Measurements from ENCODE around the gene PRRT1B. TPM values are rescaled to one million over a fixed set of nuclear protein-coding genes. Genes with fewer than 3 reads are reported as not detected.

The PRRT1B gene
- total RNA-seq, 1 donor = not detected

DNA sequence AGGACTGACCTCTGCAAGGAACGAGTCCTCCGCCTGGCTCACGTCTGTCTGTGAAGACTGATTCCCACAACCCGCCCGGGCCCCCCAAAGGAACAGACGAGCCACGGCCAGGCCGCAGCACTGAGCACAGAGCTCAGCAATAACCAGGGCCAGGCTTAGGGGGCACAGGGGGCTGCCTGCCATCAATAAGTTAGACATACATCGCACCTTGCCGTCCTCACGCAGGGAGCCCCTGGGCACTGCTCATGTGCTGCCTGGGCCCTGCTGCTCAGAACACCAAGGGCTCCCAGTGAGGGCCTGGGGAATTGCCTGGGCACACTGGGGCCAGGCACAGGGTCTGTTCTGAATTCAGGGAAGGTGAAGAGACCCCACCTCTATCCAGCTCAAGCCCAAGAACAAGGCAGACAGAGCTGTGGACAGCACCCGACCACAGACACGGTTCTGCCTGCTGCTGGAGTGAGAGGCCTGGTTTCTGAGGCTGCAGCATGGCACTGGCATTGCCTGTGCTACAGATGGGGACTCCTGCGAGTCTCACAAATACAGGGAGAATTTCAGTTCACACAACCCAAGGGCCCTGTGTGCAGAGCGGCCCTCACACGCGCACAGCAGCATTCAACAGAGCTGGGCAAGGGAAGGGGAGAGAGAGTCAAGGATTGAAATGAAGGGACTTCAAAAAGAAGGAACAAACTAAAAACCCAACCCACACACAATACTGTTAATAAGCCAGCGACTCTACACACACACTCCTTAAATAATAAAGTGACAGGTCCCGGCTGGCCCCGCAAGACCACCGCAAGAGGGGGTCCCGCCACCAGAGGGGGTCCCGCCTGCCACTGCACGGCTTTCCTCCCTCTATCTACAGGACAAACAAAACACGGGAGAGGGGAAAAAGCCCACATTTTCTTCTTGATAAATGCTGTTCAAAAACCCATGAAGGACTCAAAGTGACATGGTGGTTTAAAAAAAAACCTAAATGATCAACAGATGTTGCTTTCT lies 32.0 kb downstream of the PRRT1B start:
- no peak overlapping the region for H3K4me3 ChIP-seq (ENCODE audit: low read depth, low read length)
- TF ChIP-seq, protein P1, sequence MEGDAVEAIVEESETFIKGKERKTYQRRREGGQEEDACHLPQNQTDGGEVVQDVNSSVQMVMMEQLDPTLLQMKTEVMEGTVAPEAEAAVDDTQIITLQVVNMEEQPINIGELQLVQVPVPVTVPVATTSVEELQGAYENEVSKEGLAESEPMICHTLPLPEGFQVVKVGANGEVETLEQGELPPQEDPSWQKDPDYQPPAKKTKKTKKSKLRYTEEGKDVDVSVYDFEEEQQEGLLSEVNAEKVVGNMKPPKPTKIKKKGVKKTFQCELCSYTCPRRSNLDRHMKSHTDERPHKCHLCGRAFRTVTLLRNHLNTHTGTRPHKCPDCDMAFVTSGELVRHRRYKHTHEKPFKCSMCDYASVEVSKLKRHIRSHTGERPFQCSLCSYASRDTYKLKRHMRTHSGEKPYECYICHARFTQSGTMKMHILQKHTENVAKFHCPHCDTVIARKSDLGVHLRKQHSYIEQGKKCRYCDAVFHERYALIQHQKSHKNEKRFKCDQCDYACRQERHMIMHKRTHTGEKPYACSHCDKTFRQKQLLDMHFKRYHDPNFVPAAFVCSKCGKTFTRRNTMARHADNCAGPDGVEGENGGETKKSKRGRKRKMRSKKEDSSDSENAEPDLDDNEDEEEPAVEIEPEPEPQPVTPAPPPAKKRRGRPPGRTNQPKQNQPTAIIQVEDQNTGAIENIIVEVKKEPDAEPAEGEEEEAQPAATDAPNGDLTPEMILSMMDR (IDR thresholded peaks at IDR 0.05; ENCODE audit: insufficient read depth, low read length) = no peak
- DNase-seq (ENCODE audit: low read depth) = no peak

GRCh38 chr9:131578021-131578420 lies 32.7 kb downstream of the PRRT1B start:
- TF ChIP-seq, protein P1 (IDR thresholded peaks at IDR 0.05; ENCODE audit: insufficient read depth, low read length) = no peak
- DNase-seq (ENCODE audit: low read depth) = no peak
- no peak overlapping the region for H3K4me3 ChIP-seq (ENCODE audit: low read depth, low read length)

GRCh38 chr9:131578731-131579504 lies 33.6 kb downstream of the PRRT1B start:
- DNase-seq (ENCODE audit: low read depth) = no peak
- H3K4me3 ChIP-seq (ENCODE audit: low read depth, low read length) = no peak overlapping the region
- TF ChIP-seq, protein P1 (IDR thresholded peaks at IDR 0.05; ENCODE audit: insufficient read depth, low read length) = no peak

DNA sequence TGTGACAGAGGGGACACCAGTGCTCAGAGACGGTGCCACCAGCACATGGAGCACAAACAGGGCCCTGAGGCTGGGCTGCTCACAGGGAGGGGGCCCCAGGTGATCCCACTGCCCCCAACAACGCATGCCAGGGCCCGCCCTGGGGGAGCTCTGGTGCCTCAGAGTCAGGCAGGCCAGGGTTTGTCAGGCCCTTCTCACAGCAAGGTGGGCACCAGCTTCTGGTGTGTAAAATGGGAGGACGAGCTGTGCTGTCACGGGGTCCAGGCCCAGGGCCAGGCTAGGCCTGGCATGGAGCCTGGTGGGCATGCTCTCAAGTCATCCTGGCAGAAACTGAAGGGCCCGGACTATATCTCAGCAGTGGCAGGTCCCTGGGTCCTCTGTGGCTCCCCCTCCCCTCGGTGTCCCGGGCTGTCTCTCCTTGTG lies 34.5 kb downstream of the PRRT1B start:
- TF ChIP-seq, protein P1 (IDR thresholded peaks at IDR 0.05; ENCODE audit: insufficient read depth, low read length) = no peak

DNA sequence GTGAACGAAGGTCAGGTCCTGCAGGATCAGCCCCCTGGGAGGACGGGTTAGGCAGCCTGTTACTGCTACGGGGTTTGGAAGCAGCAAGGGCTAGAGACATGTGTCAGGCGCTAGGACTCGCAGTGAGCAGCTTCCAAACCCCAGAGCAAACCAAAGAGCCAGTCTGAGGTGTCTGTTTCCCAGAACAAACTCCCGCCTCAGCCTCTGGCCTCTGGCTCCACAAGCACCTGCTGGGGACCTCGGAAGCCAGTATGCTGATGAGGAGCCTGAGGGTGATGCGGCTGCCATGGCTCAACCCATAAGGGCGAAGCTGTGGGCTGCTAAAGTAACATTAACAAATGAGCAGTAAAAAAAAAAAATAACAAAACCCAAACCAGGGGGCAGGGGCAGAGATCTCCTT lies 35.0 kb downstream of the PRRT1B start:
- TF ChIP-seq, protein P1 (IDR thresholded peaks at IDR 0.05; ENCODE audit: insufficient read depth, low read length) = no peak

More for the DNA sequence above, 34.5 kb downstream of the PRRT1B start:
- DNase-seq (ENCODE audit: low read depth) = no peak
- no peak overlapping the region for H3K4me3 ChIP-seq (ENCODE audit: low read depth, low read length)

DNA sequence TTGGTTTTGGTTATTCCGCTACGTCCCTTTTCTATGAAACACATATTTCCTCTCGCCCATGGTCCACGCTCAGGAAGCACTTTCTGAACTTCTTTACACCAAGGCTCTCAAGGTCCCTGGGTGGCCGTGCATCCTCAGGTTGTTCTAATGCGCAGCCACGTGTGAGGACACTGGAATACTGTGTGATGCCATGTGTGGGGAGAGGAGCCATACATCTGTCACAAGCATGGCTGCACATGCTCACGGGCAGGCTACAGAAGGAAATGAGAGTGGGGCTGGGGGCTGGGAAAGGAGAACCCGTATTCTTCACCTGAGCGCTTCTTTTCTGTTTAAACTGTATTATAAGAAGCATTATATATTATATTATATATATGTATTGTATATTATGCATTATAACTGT lies 36.7 kb downstream of the PRRT1B start:
- DNase-seq (ENCODE audit: low read depth) = no peak
- TF ChIP-seq, protein P1 (IDR thresholded peaks at IDR 0.05; ENCODE audit: insufficient read depth, low read length) = no peak

More for the DNA sequence above, 35.0 kb downstream of the PRRT1B start:
- H3K4me3 ChIP-seq (ENCODE audit: low read depth, low read length) = no peak overlapping the region
- DNase-seq (ENCODE audit: low read depth) = no peak

More for the DNA sequence above, 36.7 kb downstream of the PRRT1B start:
- H3K4me3 ChIP-seq (ENCODE audit: low read depth, low read length) = no peak overlapping the region
